Stomach (tissue), 19 donors: ENCODE data around the gene DPT. TPM values are rescaled to one million over a fixed set of nuclear protein-coding genes. Genes with fewer than 3 reads are reported as not detected.

Experiments
- DNase-seq, 2 donors: peaks; one replicate each; pipeline versions ENCODE4 v3.0.0 to v3.0.0-alpha.2; 2013 to 2019
- H3K27ac ChIP-seq, 5 donors: fragments of 200-600 bp in 4 of 5; sonication (generic) in 4 of 5; one replicate each; pipeline ENCODE4 v1.5.1; 2013 to 2019; ENCODE audit warnings: mild to moderate bottlenecking in 1 of 5, moderate library complexity in 1 of 5
- H3K27me3 ChIP-seq, 3 donors: fragments of 200-600 bp; sonication (generic); one replicate each; pipeline ENCODE4 v1.5.1; 2017 to 2019; ENCODE audit warnings: mixed run types in 1 of 3
- H3K36me3 ChIP-seq, 4 donors: fragments of 200-600 bp; sonication (generic); 1 replicate in 3 of 4; 2 replicates in 1 of 4; pipeline ENCODE4 v1.5.1; 2016 to 2019
- H3K4me1 ChIP-seq, 4 donors: fragments of 200-600 bp; sonication (generic); one replicate each; pipeline ENCODE4 v1.5.1; 2016 to 2019
- H3K4me3 ChIP-seq, 4 donors: fragments of 200-600 bp; sonication (generic) in 3 of 4; one replicate each; pipeline ENCODE4 v1.5.1; 2016 to 2019; ENCODE audit warnings: mild to moderate bottlenecking in 1 of 4
- H3K9me3 ChIP-seq, 4 donors: fragments of 200-600 bp; sonication (generic); one replicate each; pipeline ENCODE4 v1.5.1; 2016 to 2019
- CTCF ChIP-seq, 7 experiments: fragments of 450-650 bp in 4 of 7; fragments of 200-600 bp in 3 of 7; sonication (generic) in 3 of 7; IDR thresholded peaks; one replicate each; pipeline ENCODE4 v1.5.1; 2016 to 2019; ENCODE audit warnings: antibody characterized with exemption in 7 of 7, control low read depth in 2 of 7, mild to moderate bottlenecking in 1 of 7
- EP300 ChIP-seq: sonication (generic); formaldehyde crosslinking; IDR thresholded peaks from one replicate; pipeline ENCODE4 v1.6.1; 2017; ENCODE audit warnings: antibody characterized with exemption
- POLR2A ChIP-seq, 4 donors: fragments of 450-650 bp; IDR thresholded peaks; one replicate each; pipeline ENCODE4 v1.6.1; 2016; ENCODE audit warnings: antibody characterized with exemption in 4 of 4, control low read depth in 2 of 4, mild to moderate bottlenecking in 1 of 4, moderate library complexity in 1 of 4
- POLR2AphosphoS5 ChIP-seq, 3 donors: sonication (generic); formaldehyde crosslinking; IDR thresholded peaks; one replicate each; pipeline ENCODE4 v1.6.1; 2016; ENCODE audit warnings: antibody characterized with exemption in 3 of 3
- WGBS, 5 donors: extraction: QIAGEN DNeasy Blood & Tissue Kit in 3 of 5; methylation state at CpG; one replicate each; pipeline versions ENCODE4 v1.1.5 to v1.1.7; 2013 to 2018; 5-methylcytosine and 5-hydroxymethylcytosine counted together
- intact Hi-C: fragments of 100-400 bp; cut with DNase I; formaldehyde crosslinking; loops from one replicate; pipeline ENCODE4 v1.15.1; 2023; ENCODE audit warnings: low total_unique reads
- long read RNA-seq, 10 donors: transcript quantifications; one replicate each; lab custom pipeline, GENCODE V29; 2026
- polyA plus RNA-seq, 3 donors: library from polyadenylated mRNA; stranded (reverse); fragments of 200-250 nt; gene quantifications; one replicate each; pipeline ENCODE4 v1.2.3, GENCODE V29; 2013
- total RNA-seq, 5 donors: library from RNA; depleted of rRNA; stranded (reverse); fragments of >200 nt; gene quantifications; one replicate each; pipeline versions ENCODE4 v1.1.0 to v1.2.3, GENCODE V29; 2014 to 2016
- donor health status: healthy with polysubstance abuse.
- donor health status: Bipolar disorder and iron deficiency.
- donor health status: healthy.

DPT gene
- total RNA-seq: 10 to 100 TPM; 21.7 to 86.7 (median 58.8) TPM
- polyA plus RNA-seq: 10 to 100 TPM; 20.1 to 60.3 (median 35.5) TPM
- long read RNA-seq, donor 1, transcript DPT-201 (4 exons, 1,786 nt): major isoform, 9 of 9 reads
- long read RNA-seq, donor 1, partial matches to known transcripts: 0 of 9 reads
- long read RNA-seq, donor 1, other reads (novel, unspliced or antisense): 0 of 9 reads
- long read RNA-seq, donor 2, partial matches to known transcripts: 0 of 1 reads
- long read RNA-seq, donor 2, other reads (novel, unspliced or antisense): 0 of 1 reads
- long read RNA-seq, donor 3, transcript DPT-201 (4 exons, 1,786 nt): major isoform, 7 of 7 reads
- long read RNA-seq, donor 3, partial matches to known transcripts: 0 of 7 reads
- long read RNA-seq, donor 3, other reads (novel, unspliced or antisense): 0 of 7 reads
- long read RNA-seq, donor 4, partial matches to known transcripts: 0 of 2 reads
- long read RNA-seq, donor 4, other reads (novel, unspliced or antisense): 0 of 2 reads
- long read RNA-seq, donor 5, transcript DPT-201 (4 exons, 1,786 nt): major isoform, 26 of 26 reads
- long read RNA-seq, donor 5, partial matches to known transcripts: 0 of 26 reads
- long read RNA-seq, donor 5, other reads (novel, unspliced or antisense): 0 of 26 reads
- long read RNA-seq, donor 6: 0 reads
- long read RNA-seq, donor 7, transcript DPT-201 (4 exons, 1,786 nt): major isoform, 25 of 25 reads
- long read RNA-seq, donor 7, partial matches to known transcripts: 0 of 25 reads
- long read RNA-seq, donor 7, other reads (novel, unspliced or antisense): 0 of 25 reads
- long read RNA-seq, donor 8, transcript DPT-201 (4 exons, 1,786 nt): major isoform, 18 of 18 reads
- long read RNA-seq, donor 8, partial matches to known transcripts: 0 of 18 reads
- long read RNA-seq, donor 8, other reads (novel, unspliced or antisense): 0 of 18 reads
- long read RNA-seq, donor 9, transcript DPT-201 (4 exons, 1,786 nt): major isoform, 13 of 13 reads
- long read RNA-seq, donor 9, partial matches to known transcripts: 0 of 13 reads
- long read RNA-seq, donor 9, other reads (novel, unspliced or antisense): 0 of 13 reads
- long read RNA-seq, donor 10, partial matches to known transcripts: 0 of 1 reads
- long read RNA-seq, donor 10, other reads (novel, unspliced or antisense): 0 of 1 reads

- 62 to 79% (median 73%) methylated on average over 14 of the region's 14 CpGs for WGBS, 5 donors
- no peak for TF ChIP-seq EP300
- TF ChIP-seq POLR2AphosphoS5 (IDR thresholded peaks at IDR 0.05): peak; percentile 52 to 70 (median 64)
- TF ChIP-seq CTCF (IDR thresholded peaks at IDR 0.05): no peak
- peak in 1 of 2 donors; percentile 84 for DNase-seq
- H3K9me3 ChIP-seq: no peaks in the 10 kb centered on the region
- H3K27me3 ChIP-seq: no peaks in the 10 kb centered on the region
- intact Hi-C loops: no loop called here
- H3K4me1 ChIP-seq: peaks cover 0 to 18% (median 0%) of the 10 kb centered on the region in 4 donors
- H3K4me3 ChIP-seq: peak within 1 kb of the TSS; percentile 19 to 31 (median 30)
- H3K36me3 ChIP-seq: no peaks in the 10 kb centered on the region
- peak within 1 kb of the TSS in 3 of 5 donors; percentile 24 to 51 (median 46) for H3K27ac ChIP-seq
These were observed at the start of gene DPT for GRCh38 chr1:168728473-168729404. Gene DPT, minus strand, starts transcription at chr1:168729206. Its CDS starts 32 bp downstream, at chr1:168729174.

GRCh38 chr1:168775366-168775765 lies 46.4 kb upstream of the DPT start:
- Histone ChIP-seq H3K27ac (no peak overlapping the region), H3K27me3 (no peaks in the 10 kb centered on the region), H3K4me1 (peaks cover 0 to 35% (median 17%) of the 10 kb centered on the region in 4 donors), H3K4me3 (no peak overlapping the region), H3K36me3 (no peaks in the 10 kb centered on the region), H3K9me3 (no peaks in the 10 kb centered on the region)
- 82 to 95% (median 90%) methylated on average over 3 of the region's 3 CpGs for WGBS, 5 donors
- DNase-seq: no peak
- TF ChIP-seq POLR2A (IDR thresholded peaks at IDR 0.05) (no peak), CTCF (IDR thresholded peaks at IDR 0.05) (no peak)
- intact Hi-C loops: no loop called here

GRCh38 chr1:168774241-168774640 lies 45.2 kb upstream of the DPT start:
- peak in 1 of 2 donors; percentile 49 for DNase-seq
- H3K9me3 ChIP-seq: no peaks in the 10 kb centered on the region
- WGBS, 5 donors: 70 to 86% (median 80%) methylated on average over 1 of the region's 1 CpG
- H3K4me3 ChIP-seq: no peak overlapping the region
- H3K36me3 ChIP-seq: no peaks in the 10 kb centered on the region
- TF ChIP-seq POLR2AphosphoS5 (IDR thresholded peaks at IDR 0.05) (peak in 1 of 3 donors; percentile 48), POLR2A (IDR thresholded peaks at IDR 0.05) (no peak)
- H3K27me3 ChIP-seq: no peaks in the 10 kb centered on the region
- intact Hi-C loops: no loop called here
- H3K4me1 ChIP-seq: peaks cover 0 to 35% (median 17%) of the 10 kb centered on the region in 4 donors
- no peak overlapping the region for H3K27ac ChIP-seq

- TF ChIP-seq CTCF (IDR thresholded peaks at IDR 0.05) (no peak), POLR2A (IDR thresholded peaks at IDR 0.05) (no peak), EP300 (no peak), POLR2AphosphoS5 (IDR thresholded peaks at IDR 0.05) (peak in 2 of 3 donors; percentile 28 to 32)
- no peak for DNase-seq
- peaks cover 0 to 49% (median 23%) of the 10 kb centered on the region in 4 donors for H3K4me1 ChIP-seq
- no peak overlapping the region for H3K4me3 ChIP-seq
- no peaks in the 10 kb centered on the region for H3K36me3 ChIP-seq
- 41 to 58% (median 53%) methylated on average over 2 of the region's 2 CpGs for WGBS, 5 donors
- intact Hi-C loops: no loop called here
- no peaks in the 10 kb centered on the region for H3K27me3 ChIP-seq
- no peaks in the 10 kb centered on the region for H3K9me3 ChIP-seq
- peak overlapping the region in 1 of 5 donors; percentile 14 for H3K27ac ChIP-seq
These were observed 43.5 kb upstream of the DPT start for GRCh38 chr1:168772428-168773060.
